PFSK-1 (cell line): Measurements from ENCODE around the gene JPH2.

Source experiments
- FOXP2 ChIP-seq: optimal IDR thresholded peaks from 2 replicates; pipeline ENCODE3; 2011; ENCODE audit warnings: borderline replicate concordance, control low read depth, inconsistent platforms; ENCODE audit not compliant: insufficient read depth; ENCODE audit errors: extremely low read length, extremely low read depth
- POLR2AphosphoS5 ChIP-seq: IDR thresholded peaks from 2 replicates; pipeline ENCODE4 v1.6.1; 2012; ENCODE audit warnings: low read depth, mild to moderate bottlenecking, control low read depth, low read length, moderate library complexity
- SIN3A ChIP-seq: IDR thresholded peaks from 2 replicates; pipeline ENCODE4 v1.6.1; 2012; ENCODE audit warnings: mild to moderate bottlenecking, low read length, moderate library complexity, borderline replicate concordance; ENCODE audit not compliant: insufficient read depth
- TAF1 ChIP-seq: IDR thresholded peaks from 2 replicates; pipeline ENCODE4 v1.6.1; 2012; ENCODE audit warnings: low read length, control low read depth, borderline replicate concordance; ENCODE audit not compliant: insufficient read depth
- TF ChIP-seq, protein P1 (sequence below), 2 experiments: IDR thresholded peaks; 2 replicates each; pipeline versions ENCODE4 v1.6.1 to v1.8.0; 2011 to 2012; ENCODE audit warnings: low read depth in 2 of 2, low read length in 2 of 2, control low read depth in 1 of 2, inconsistent platforms in 1 of 2, mild to moderate bottlenecking in 1 of 2, moderate library complexity in 1 of 2; ENCODE audit not compliant: insufficient read depth in 1 of 2

JPH2 gene

DNA sequence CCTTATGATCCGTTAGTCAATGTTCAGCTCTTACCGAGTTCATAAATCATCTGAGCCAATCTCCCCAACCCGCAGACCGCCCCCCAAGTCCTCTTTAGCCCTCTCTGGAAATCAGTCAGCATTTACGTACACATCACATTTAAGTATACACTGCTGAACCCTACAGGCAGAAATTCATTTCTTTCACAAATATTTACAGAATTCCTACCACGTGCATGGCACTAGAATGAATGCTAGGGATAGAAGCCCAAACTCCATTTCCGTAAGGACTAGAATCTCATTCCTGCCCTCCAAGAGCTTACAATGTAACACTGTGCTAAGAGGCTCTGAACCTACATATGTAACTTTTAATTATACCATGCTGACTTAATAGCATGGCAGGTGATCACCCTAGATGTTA lies 21.8 kb upstream of the JPH2 start:
- TF ChIP-seq, protein P1, sequence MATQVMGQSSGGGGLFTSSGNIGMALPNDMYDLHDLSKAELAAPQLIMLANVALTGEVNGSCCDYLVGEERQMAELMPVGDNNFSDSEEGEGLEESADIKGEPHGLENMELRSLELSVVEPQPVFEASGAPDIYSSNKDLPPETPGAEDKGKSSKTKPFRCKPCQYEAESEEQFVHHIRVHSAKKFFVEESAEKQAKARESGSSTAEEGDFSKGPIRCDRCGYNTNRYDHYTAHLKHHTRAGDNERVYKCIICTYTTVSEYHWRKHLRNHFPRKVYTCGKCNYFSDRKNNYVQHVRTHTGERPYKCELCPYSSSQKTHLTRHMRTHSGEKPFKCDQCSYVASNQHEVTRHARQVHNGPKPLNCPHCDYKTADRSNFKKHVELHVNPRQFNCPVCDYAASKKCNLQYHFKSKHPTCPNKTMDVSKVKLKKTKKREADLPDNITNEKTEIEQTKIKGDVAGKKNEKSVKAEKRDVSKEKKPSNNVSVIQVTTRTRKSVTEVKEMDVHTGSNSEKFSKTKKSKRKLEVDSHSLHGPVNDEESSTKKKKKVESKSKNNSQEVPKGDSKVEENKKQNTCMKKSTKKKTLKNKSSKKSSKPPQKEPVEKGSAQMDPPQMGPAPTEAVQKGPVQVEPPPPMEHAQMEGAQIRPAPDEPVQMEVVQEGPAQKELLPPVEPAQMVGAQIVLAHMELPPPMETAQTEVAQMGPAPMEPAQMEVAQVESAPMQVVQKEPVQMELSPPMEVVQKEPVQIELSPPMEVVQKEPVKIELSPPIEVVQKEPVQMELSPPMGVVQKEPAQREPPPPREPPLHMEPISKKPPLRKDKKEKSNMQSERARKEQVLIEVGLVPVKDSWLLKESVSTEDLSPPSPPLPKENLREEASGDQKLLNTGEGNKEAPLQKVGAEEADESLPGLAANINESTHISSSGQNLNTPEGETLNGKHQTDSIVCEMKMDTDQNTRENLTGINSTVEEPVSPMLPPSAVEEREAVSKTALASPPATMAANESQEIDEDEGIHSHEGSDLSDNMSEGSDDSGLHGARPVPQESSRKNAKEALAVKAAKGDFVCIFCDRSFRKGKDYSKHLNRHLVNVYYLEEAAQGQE (IDR thresholded peaks at IDR 0.05; ENCODE audit: insufficient read depth in 1 of 2, low read depth in 2 of 2, low read length in 2 of 2): no peak
- TF ChIP-seq POLR2AphosphoS5: no peak
- no peak for TF ChIP-seq TAF1
- TF ChIP-seq FOXP2: no peak
- TF ChIP-seq SIN3A: no peak

DNA sequence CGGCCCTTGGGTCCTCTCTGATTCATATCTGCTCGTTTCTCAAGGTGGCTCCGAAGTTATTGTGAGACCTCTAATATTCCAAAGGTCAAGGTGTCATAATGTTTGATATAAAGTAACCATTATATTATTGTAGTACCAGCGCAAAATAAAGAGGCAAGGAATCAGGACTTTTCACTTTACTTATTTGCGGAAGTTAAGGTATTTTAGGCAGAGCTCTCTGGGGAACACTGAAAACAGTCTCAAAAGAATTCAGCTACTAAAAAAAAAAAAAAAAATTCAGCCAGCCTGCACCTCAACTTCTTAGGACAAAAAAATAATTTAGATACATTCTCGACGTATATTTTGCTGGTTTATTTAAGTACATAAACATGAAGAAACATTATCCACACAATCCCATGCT lies 21.2 kb upstream of the JPH2 start:
- TF ChIP-seq SIN3A (no peak), FOXP2 (no peak), TAF1 (no peak), POLR2AphosphoS5 (no peak)
- TF ChIP-seq, protein P1 (IDR thresholded peaks at IDR 0.05; ENCODE audit: insufficient read depth in 1 of 2, low read depth in 2 of 2, low read length in 2 of 2): no peak

DNA sequence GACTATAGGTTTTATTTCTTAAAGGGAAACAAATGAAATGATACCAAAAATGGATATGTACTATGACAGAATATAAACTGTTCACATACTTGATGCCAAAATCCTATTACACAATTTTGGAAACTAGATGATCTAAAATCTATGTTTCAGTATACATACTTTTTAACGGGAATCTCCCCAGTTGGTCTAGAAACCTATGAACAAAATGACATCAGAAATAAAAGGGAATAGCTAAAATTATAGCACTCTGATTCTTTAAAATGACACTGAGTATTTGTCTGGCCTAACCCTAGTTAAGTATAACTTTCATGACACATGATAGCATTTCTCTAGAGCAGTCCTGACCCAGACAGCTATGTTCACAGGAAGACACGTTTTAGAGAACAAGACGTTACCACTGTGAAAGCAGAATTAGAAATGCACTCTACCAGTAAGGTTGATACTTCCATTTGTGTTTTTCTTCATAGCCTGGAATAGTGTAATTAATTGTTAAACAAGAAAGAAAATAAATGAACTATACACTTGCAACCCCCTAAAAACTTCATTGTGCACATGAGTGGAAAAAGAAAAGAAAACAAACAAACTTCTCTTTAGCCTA lies 20.2 kb upstream of the JPH2 start:
- TF ChIP-seq SIN3A (no peak), POLR2AphosphoS5 (no peak), FOXP2 (no peak), TAF1 (no peak)
- TF ChIP-seq, protein P1 (IDR thresholded peaks at IDR 0.05; ENCODE audit: insufficient read depth in 1 of 2, low read depth in 2 of 2, low read length in 2 of 2): no peak

DNA sequence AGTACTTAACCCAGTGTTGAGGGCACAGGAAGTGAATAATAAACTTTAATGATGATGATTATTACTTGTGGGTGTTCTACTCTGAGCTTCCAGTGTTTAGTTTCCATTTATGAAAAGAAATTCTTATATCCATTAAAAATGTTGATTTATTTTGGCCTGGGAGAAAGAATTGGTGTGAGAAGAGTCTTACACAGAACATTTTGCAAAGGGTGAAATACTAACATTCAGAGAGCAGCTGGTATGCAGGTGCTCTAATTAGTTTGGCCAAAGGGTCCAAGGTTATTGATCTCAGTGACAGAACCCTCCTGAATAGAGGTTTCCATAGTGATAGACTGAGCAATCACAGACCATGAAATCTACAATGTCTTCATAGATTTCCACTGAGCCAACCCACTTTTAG lies 19.1 kb upstream of the JPH2 start:
- TF ChIP-seq SIN3A (no peak), FOXP2 (no peak), TAF1 (no peak), POLR2AphosphoS5 (no peak)
- TF ChIP-seq, protein P1 (IDR thresholded peaks at IDR 0.05; ENCODE audit: insufficient read depth in 1 of 2, low read depth in 2 of 2, low read length in 2 of 2): no peak

DNA sequence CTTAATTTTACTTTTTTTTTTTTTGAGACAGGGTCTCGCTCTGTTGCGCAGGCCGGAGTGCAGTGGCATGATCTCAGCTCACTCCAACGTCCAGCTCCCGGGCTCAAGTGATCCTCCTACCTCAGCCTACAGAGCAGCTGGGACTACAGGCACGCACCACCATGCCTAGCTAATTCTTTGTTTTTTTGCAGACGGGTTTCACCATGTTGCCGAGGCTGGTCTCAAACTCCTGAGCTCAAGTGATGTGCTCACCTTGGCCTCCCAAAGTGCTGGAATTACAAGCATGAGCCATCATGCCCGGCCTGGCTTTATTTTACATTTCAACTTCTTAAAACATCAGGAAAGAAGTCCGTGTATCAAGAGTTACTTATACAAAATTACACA lies 17.8 kb upstream of the JPH2 start:
- TF ChIP-seq, protein P1 (IDR thresholded peaks at IDR 0.05; ENCODE audit: insufficient read depth in 1 of 2, low read depth in 2 of 2, low read length in 2 of 2): no peak
- TF ChIP-seq TAF1 (no peak), POLR2AphosphoS5 (no peak), SIN3A (no peak)
